HL-60 (cell line): ENCODE data around the gene TCEAL4.

Experiments
- GABPA ChIP-seq: IDR thresholded peaks from 2 replicates; pipeline ENCODE4 v1.6.1; 2012; ENCODE audit warnings: low read depth
- POLR2AphosphoS5 ChIP-seq: IDR thresholded peaks from 2 replicates; pipeline ENCODE4 v1.6.1; 2012; ENCODE audit warnings: low read depth
- TF ChIP-seq, protein P1 (sequence below): IDR thresholded peaks from one replicate; pipeline ENCODE4 v1.5.1; 2011; ENCODE audit warnings: low read length, control low read depth, inconsistent platforms; ENCODE audit not compliant: insufficient read depth
- TF ChIP-seq, protein P2 (sequence below): IDR thresholded peaks from 2 replicates; pipeline ENCODE4 v1.6.1; 2012; ENCODE audit warnings: low read depth; ENCODE audit not compliant: insufficient replicate concordance

GRCh38 chrX:103571121-103571520 lies 14.2 kb upstream of the TCEAL4 start:
- TF ChIP-seq, protein P1, sequence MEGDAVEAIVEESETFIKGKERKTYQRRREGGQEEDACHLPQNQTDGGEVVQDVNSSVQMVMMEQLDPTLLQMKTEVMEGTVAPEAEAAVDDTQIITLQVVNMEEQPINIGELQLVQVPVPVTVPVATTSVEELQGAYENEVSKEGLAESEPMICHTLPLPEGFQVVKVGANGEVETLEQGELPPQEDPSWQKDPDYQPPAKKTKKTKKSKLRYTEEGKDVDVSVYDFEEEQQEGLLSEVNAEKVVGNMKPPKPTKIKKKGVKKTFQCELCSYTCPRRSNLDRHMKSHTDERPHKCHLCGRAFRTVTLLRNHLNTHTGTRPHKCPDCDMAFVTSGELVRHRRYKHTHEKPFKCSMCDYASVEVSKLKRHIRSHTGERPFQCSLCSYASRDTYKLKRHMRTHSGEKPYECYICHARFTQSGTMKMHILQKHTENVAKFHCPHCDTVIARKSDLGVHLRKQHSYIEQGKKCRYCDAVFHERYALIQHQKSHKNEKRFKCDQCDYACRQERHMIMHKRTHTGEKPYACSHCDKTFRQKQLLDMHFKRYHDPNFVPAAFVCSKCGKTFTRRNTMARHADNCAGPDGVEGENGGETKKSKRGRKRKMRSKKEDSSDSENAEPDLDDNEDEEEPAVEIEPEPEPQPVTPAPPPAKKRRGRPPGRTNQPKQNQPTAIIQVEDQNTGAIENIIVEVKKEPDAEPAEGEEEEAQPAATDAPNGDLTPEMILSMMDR: no peak
- TF ChIP-seq POLR2AphosphoS5 (no peak), GABPA (no peak)
- TF ChIP-seq, protein P2, sequence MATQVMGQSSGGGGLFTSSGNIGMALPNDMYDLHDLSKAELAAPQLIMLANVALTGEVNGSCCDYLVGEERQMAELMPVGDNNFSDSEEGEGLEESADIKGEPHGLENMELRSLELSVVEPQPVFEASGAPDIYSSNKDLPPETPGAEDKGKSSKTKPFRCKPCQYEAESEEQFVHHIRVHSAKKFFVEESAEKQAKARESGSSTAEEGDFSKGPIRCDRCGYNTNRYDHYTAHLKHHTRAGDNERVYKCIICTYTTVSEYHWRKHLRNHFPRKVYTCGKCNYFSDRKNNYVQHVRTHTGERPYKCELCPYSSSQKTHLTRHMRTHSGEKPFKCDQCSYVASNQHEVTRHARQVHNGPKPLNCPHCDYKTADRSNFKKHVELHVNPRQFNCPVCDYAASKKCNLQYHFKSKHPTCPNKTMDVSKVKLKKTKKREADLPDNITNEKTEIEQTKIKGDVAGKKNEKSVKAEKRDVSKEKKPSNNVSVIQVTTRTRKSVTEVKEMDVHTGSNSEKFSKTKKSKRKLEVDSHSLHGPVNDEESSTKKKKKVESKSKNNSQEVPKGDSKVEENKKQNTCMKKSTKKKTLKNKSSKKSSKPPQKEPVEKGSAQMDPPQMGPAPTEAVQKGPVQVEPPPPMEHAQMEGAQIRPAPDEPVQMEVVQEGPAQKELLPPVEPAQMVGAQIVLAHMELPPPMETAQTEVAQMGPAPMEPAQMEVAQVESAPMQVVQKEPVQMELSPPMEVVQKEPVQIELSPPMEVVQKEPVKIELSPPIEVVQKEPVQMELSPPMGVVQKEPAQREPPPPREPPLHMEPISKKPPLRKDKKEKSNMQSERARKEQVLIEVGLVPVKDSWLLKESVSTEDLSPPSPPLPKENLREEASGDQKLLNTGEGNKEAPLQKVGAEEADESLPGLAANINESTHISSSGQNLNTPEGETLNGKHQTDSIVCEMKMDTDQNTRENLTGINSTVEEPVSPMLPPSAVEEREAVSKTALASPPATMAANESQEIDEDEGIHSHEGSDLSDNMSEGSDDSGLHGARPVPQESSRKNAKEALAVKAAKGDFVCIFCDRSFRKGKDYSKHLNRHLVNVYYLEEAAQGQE: no peak
